Measurements from ENCODE around the gene IGSF6. TPM values are rescaled to one million over a fixed set of nuclear protein-coding genes. Genes with fewer than 3 reads are reported as not detected.
A peak's percentile ranks its signal among the peaks of the same experiment; 100 is the strongest.

Gene IGSF6
- polyA plus RNA-seq, 1 of the 3 experiments (the other 2 are of a cell fraction) = not detected

DNA sequence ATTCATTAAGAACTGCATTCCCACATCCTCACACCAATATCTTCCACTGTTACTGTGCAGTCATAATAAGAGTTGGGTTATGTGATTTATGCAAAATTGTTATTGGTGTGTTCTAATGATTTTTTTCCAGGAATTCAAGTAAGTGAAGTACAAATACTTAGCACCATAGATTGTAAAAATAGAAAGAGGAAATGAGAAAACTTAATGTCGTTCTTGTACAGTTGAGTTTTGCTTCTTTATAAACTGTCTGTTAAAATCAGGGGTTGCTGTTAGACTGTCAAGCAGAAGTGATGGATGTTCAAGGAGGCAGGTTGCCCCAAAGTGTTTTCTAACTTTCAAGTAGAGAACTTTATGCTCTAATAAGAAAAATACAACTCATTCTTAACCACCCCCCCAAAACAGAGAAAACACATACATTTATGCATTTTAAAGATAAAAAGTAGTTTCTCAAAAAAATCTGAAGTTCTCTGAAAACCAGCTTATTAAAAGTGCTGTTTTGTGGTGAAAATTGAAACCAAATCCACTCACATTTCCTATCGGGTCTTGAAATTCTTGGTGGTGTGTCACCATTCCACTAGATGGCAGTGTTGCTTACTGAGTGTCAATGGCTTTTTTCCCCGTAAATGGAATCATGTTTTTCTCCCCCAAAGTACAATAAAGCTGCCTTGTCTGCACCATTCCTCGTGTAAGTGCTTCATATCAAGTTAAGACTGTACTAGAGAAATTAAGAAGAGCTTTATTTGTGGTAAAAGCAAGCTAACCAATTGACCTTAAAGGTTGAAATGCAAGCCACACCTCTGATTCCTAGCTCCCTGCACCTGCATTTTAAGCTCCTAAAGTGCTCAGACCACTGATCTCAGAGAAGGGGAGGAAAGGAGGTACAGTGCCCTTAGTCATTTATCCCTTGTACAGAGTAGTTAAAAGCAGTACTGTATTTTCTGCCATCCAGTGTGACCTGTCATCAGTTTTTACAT, 4.7 kb upstream of the IGSF6 start:
- peaks cover 21% of the 10 kb centered on the region for H3F3A ChIP-seq (replicated peaks; ENCODE audit: insufficient read depth)
- 0 out of 2 replicates have a peak, but pooled peaks cover 1% of the 10 kb centered on the region for H3K79me2 ChIP-seq (ENCODE audit: insufficient read depth)
- no peaks in the 10 kb centered on the region for H3K9me2 ChIP-seq
- peak; percentile 72 for DNase-seq
- CTCF ChIA-PET = interaction anchor here (0.6 to 2.9 kb wide), 41 partner anchors 9 to 531 kb away, joined by 3 to 75 read pairs (median 5); no protein-coding TSS in a partner anchor
- H3K4me3 ChIP-seq (ENCODE audit: low read depth in 2 of 2, low read length in 1 of 2) = no peak overlapping the region
- no peak overlapping the region for H3K9ac ChIP-seq
- WGBS (ENCODE audit: low lambda C conversion rate) = 16% methylated on average over 4 of the region's 4 CpGs
- H3K4me2 ChIP-seq = no peak overlapping the region
- TF ChIP-seq SMC3 (IDR thresholded peaks at IDR 0.05; ENCODE audit: low read depth, low read length) (peak; percentile 67), RAD21 (IDR thresholded peaks at IDR 0.05; ENCODE audit: low read length) (peak; percentile 76), JUND (IDR thresholded peaks at IDR 0.05) (no peak), GABPA (IDR thresholded peaks at IDR 0.05; ENCODE audit: low read depth) (no peak)
- TF ChIP-seq, protein P1, sequence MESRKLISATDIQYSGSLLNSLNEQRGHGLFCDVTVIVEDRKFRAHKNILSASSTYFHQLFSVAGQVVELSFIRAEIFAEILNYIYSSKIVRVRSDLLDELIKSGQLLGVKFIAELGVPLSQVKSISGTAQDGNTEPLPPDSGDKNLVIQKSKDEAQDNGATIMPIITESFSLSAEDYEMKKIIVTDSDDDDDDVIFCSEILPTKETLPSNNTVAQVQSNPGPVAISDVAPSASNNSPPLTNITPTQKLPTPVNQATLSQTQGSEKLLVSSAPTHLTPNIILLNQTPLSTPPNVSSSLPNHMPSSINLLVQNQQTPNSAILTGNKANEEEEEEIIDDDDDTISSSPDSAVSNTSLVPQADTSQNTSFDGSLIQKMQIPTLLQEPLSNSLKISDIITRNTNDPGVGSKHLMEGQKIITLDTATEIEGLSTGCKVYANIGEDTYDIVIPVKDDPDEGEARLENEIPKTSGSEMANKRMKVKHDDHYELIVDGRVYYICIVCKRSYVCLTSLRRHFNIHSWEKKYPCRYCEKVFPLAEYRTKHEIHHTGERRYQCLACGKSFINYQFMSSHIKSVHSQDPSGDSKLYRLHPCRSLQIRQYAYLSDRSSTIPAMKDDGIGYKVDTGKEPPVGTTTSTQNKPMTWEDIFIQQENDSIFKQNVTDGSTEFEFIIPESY (IDR thresholded peaks at IDR 0.05; ENCODE audit: borderline replicate concordance, low read depth) = no peak
- TF ChIP-seq, protein P2, sequence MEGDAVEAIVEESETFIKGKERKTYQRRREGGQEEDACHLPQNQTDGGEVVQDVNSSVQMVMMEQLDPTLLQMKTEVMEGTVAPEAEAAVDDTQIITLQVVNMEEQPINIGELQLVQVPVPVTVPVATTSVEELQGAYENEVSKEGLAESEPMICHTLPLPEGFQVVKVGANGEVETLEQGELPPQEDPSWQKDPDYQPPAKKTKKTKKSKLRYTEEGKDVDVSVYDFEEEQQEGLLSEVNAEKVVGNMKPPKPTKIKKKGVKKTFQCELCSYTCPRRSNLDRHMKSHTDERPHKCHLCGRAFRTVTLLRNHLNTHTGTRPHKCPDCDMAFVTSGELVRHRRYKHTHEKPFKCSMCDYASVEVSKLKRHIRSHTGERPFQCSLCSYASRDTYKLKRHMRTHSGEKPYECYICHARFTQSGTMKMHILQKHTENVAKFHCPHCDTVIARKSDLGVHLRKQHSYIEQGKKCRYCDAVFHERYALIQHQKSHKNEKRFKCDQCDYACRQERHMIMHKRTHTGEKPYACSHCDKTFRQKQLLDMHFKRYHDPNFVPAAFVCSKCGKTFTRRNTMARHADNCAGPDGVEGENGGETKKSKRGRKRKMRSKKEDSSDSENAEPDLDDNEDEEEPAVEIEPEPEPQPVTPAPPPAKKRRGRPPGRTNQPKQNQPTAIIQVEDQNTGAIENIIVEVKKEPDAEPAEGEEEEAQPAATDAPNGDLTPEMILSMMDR (IDR thresholded peaks at IDR 0.05) = peak; percentile 90
- TF ChIP-seq, protein P3, sequence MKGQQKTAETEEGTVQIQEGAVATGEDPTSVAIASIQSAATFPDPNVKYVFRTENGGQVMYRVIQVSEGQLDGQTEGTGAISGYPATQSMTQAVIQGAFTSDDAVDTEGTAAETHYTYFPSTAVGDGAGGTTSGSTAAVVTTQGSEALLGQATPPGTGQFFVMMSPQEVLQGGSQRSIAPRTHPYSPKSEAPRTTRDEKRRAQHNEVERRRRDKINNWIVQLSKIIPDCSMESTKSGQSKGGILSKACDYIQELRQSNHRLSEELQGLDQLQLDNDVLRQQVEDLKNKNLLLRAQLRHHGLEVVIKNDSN (IDR thresholded peaks at IDR 0.05; ENCODE audit: borderline replicate concordance, low read depth) = no peak
- TF ChIP-seq, protein P4, sequence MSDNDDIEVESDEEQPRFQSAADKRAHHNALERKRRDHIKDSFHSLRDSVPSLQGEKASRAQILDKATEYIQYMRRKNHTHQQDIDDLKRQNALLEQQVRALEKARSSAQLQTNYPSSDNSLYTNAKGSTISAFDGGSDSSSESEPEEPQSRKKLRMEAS (IDR thresholded peaks at IDR 0.05; ENCODE audit: low read depth) = no peak
- H3K27ac ChIP-seq (ENCODE audit: low read depth in 2 of 2, low read length in 1 of 2) = no peak overlapping the region
- H3K27me3 ChIP-seq (ENCODE audit: insufficient read depth) = no peaks in the 10 kb centered on the region
- H3K36me3 ChIP-seq (replicated peaks in 1 of 2; ENCODE audit: control insufficient read depth in 1 of 2, insufficient read depth in 2 of 2, low read length in 1 of 2) = peaks cover 24 to 26% of the 10 kb centered on the region in 2 experiments
- H3K9me3 ChIP-seq = no peaks in the 10 kb centered on the region
- POLR2A ChIA-PET = no interaction called here
- no peak overlapping the region for H2AFZ ChIP-seq (ENCODE audit: low read depth)
- no peaks in the 10 kb centered on the region for H4K20me1 ChIP-seq (ENCODE audit: insufficient read depth)
- H3K4me1 ChIP-seq (ENCODE audit: control insufficient read depth in 1 of 2, insufficient read depth in 2 of 2, low read depth in 1 of 2, low read length in 1 of 2) = peaks cover 0 to 3% of the 10 kb centered on the region in 2 experiments; a peak in 1 of 4 replicates

DNA sequence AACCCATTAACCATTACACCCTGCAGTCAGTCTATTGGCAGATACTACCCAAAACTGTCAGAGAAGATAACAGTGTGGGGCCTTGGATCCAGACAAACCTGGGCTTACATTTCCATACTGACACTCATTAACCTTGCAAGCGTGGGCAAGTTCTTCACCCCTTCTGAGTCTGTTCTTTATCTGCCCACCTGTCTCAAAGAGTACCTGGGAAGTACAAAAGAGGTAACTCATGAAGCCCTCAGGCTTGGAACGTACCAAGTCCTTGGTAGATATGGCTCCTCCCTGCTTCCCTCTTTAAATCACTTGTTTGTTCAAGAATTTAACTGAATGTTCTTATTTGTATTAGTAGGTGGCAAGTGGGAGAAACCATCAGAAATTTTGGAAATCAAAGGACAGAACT, 2.5 kb upstream of the IGSF6 start:
- H3F3A ChIP-seq (replicated peaks; ENCODE audit: insufficient read depth) = peaks cover 13% of the 10 kb centered on the region
- H3K27me3 ChIP-seq (ENCODE audit: insufficient read depth) = no peaks in the 10 kb centered on the region
- no peak overlapping the region for H3K4me3 ChIP-seq (ENCODE audit: low read depth in 2 of 2, low read length in 1 of 2)
- no peaks in the 10 kb centered on the region for H3K9me2 ChIP-seq
- CTCF ChIA-PET = no interaction called here
- 95% methylated on average over 2 of the region's 2 CpGs for WGBS (ENCODE audit: low lambda C conversion rate)
- peaks cover 0 to 3% of the 10 kb centered on the region in 2 experiments; a peak in 1 of 4 replicates for H3K4me1 ChIP-seq (ENCODE audit: control insufficient read depth in 1 of 2, insufficient read depth in 2 of 2, low read depth in 1 of 2, low read length in 1 of 2)
- no peak overlapping the region for H2AFZ ChIP-seq (ENCODE audit: low read depth)
- no peak overlapping the region for H3K4me2 ChIP-seq
- H3K36me3 ChIP-seq (replicated peaks in 1 of 2; ENCODE audit: control insufficient read depth in 1 of 2, insufficient read depth in 2 of 2, low read length in 1 of 2) = peaks cover 24% of the 10 kb centered on the region in 2 experiments
- POLR2A ChIA-PET = interaction anchor here (1.0 kb wide), 1 partner anchor 34 kb away, joined by 5 read pairs; no protein-coding TSS in a partner anchor
- H3K79me2 ChIP-seq (ENCODE audit: insufficient read depth) = peaks cover 16% of the 10 kb centered on the region
- no peak overlapping the region for H3K9ac ChIP-seq
- no peak for DNase-seq
- no peaks in the 10 kb centered on the region for H3K9me3 ChIP-seq
- no peaks in the 10 kb centered on the region for H4K20me1 ChIP-seq (ENCODE audit: insufficient read depth)
- H3K27ac ChIP-seq (ENCODE audit: low read depth in 2 of 2, low read length in 1 of 2) = no peak overlapping the region
- TF ChIP-seq RAD21 (IDR thresholded peaks at IDR 0.05; ENCODE audit: low read length) (no peak), POLR2AphosphoS5 (IDR thresholded peaks at IDR 0.05; ENCODE audit: low read depth, low read length) (no peak), RXRA (IDR thresholded peaks at IDR 0.05; ENCODE audit: borderline replicate concordance, low read depth) (no peak), FOXJ3 (CRISPR knock-in tag; IDR thresholded peaks at IDR 0.05) (no peak), NFIC (IDR thresholded peaks at IDR 0.05; ENCODE audit: borderline replicate concordance) (no peak), GABPA (IDR thresholded peaks at IDR 0.05; ENCODE audit: low read depth) (no peak), YY1 (IDR thresholded peaks at IDR 0.05; ENCODE audit: low read depth) (no peak), TEAD4 (IDR thresholded peaks at IDR 0.05; ENCODE audit: borderline replicate concordance, insufficient read depth) (no peak)
- TF ChIP-seq, protein P5, sequence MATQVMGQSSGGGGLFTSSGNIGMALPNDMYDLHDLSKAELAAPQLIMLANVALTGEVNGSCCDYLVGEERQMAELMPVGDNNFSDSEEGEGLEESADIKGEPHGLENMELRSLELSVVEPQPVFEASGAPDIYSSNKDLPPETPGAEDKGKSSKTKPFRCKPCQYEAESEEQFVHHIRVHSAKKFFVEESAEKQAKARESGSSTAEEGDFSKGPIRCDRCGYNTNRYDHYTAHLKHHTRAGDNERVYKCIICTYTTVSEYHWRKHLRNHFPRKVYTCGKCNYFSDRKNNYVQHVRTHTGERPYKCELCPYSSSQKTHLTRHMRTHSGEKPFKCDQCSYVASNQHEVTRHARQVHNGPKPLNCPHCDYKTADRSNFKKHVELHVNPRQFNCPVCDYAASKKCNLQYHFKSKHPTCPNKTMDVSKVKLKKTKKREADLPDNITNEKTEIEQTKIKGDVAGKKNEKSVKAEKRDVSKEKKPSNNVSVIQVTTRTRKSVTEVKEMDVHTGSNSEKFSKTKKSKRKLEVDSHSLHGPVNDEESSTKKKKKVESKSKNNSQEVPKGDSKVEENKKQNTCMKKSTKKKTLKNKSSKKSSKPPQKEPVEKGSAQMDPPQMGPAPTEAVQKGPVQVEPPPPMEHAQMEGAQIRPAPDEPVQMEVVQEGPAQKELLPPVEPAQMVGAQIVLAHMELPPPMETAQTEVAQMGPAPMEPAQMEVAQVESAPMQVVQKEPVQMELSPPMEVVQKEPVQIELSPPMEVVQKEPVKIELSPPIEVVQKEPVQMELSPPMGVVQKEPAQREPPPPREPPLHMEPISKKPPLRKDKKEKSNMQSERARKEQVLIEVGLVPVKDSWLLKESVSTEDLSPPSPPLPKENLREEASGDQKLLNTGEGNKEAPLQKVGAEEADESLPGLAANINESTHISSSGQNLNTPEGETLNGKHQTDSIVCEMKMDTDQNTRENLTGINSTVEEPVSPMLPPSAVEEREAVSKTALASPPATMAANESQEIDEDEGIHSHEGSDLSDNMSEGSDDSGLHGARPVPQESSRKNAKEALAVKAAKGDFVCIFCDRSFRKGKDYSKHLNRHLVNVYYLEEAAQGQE (IDR thresholded peaks at IDR 0.05; ENCODE audit: low read depth, low read length) = no peak
- TF ChIP-seq, protein P6, sequence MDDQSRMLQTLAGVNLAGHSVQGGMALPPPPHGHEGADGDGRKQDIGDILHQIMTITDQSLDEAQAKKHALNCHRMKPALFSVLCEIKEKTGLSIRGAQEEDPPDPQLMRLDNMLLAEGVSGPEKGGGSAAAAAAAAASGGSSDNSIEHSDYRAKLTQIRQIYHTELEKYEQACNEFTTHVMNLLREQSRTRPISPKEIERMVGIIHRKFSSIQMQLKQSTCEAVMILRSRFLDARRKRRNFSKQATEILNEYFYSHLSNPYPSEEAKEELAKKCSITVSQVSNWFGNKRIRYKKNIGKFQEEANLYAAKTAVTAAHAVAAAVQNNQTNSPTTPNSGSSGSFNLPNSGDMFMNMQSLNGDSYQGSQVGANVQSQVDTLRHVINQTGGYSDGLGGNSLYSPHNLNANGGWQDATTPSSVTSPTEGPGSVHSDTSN (IDR thresholded peaks at IDR 0.05) = no peak
